NK-92 treated with Interleukin-12 subunit alpha and Interleukin-12 subunit beta, amount 100 ng/mL, for 24 hours (cell line): ENCODE measurements around the gene ERFE.

ENCODE experiments used
- DNase-seq: peaks from one replicate; lab custom pipeline; 2025; lab: John Stamatoyannopoulos, UW

ERFE gene

DNA sequence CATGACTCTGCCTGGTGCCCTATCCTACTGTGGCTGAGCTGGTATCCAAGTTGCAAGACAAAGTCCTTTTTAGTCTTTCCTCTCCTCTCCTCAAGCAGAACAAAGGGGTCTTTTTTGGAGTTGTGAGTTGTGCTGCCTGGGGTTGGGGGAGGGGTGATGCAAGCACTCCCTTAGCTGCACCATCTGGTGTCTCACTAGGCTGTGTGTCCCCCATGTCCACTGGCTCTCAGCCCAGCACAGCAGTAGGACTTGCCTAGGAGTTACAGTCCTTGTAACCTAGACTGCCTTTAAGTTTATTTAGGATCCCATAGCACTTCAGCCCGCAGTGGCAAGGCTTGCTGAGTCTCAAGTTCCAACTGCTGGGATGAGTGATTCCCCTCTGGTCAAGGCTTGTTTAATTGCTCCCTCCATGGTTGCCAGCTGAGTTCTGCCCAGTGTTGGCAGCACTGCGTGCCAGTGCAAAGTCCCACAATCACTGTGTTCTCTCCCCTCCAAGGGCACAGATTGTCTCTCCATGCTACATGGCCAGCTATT is 57.9 kb downstream of the ERFE start:
- no peak for DNase-seq
